Right lobe of liver (tissue), 6 donors: Measurements from ENCODE around the gene ZNF532. TPM values are rescaled to one million over a fixed set of nuclear protein-coding genes. Genes with fewer than 3 reads are reported as not detected.

ENCODE experiments used
- ATAC-seq, 4 donors: fragments of 200-7000 bp; cut with Tn5 transposase; one replicate each; pipeline ENCODE4 v1.9.1; 2020; ENCODE audit warnings: mild to moderate bottlenecking in 4 of 4, moderate library complexity in 4 of 4
- DNase-seq, 3 donors: peaks; one replicate each; pipeline ENCODE4 v3.0.0-alpha.2; 2020
- H3K27ac ChIP-seq, 3 donors: fragments of 200-600 bp; one replicate each; pipeline ENCODE4 v1.8.0; 2022
- H3K27me3 ChIP-seq, 2 donors: fragments of 200-600 bp; one replicate each; pipeline ENCODE4 v1.8.0; 2022
- H3K36me3 ChIP-seq, 4 donors: fragments of 200-600 bp; sonication (generic) in 1 of 4; one replicate each; pipeline versions ENCODE4 v1.5.1 to v1.8.0; 2017 to 2022; ENCODE audit warnings: control low read depth in 1 of 4
- H3K4me1 ChIP-seq, 4 donors: fragments of 200-600 bp; sonication (generic) in 1 of 4; one replicate each; pipeline versions ENCODE4 v1.5.1 to v1.8.0; 2017 to 2022; ENCODE audit warnings: control low read depth in 1 of 4
- H3K4me3 ChIP-seq, 3 donors: fragments of 200-600 bp; one replicate each; pipeline ENCODE4 v1.8.0; 2022
- H3K9me3 ChIP-seq, 4 donors: fragments of 200-600 bp; sonication (generic) in 1 of 4; one replicate each; pipeline versions ENCODE4 v1.5.1 to v1.8.0; 2017 to 2022; ENCODE audit warnings: control low read depth in 1 of 4
- CTCF ChIP-seq, 4 donors: fragments of 200-600 bp in 3 of 4; fragments of 450-650 bp in 1 of 4; IDR thresholded peaks; one replicate each; pipeline versions ENCODE4 v1.5.1 to v1.8.0; 2016 to 2022; ENCODE audit warnings: antibody characterized with exemption in 4 of 4, mild to moderate bottlenecking in 2 of 4
- POLR2A ChIP-seq: fragments of 450-650 bp; IDR thresholded peaks from one replicate; pipeline ENCODE4 v1.6.1; 2017; ENCODE audit warnings: antibody characterized with exemption, mild to moderate bottlenecking
- WGBS: methylation state at CpG from one replicate; pipeline ENCODE4 v1.1.6; 2018; ENCODE audit warnings: low coverage, low lambda C conversion rate; ENCODE audit not compliant: insufficient coverage; ENCODE audit errors: missing lambda C conversion rate; 5-methylcytosine and 5-hydroxymethylcytosine counted together
- intact Hi-C, 2 donors: fragments of 100-400 bp; cut with DNase I; formaldehyde crosslinking; loops; one replicate each; pipeline versions ENCODE4 v1.11.2 to v1.14.1; 2022
- total RNA-seq, 6 experiments: library from RNA; depleted of rRNA in 2 of 6; stranded (reverse); fragments of >200 nt in 2 of 6; fragmentation: NEBNext Ultra II Directional in 3 of 6; extraction: Animal tissue kit (Norgen Biotek cat#: 25700) in 3 of 6; gene quantifications; one replicate each; pipeline versions ENCODE4 v1.1.0 to v1.2.4, GENCODE V29; 2016 to 2023
- donor health status: DM: no; HTN: yes; CAD: no.
- donor health status: DM: no; HTN: no; CAD: no.
- donor health status: DM: no; HTN: no; CAD: no.
- donor health status: DM: no; HTN: yes; CAD: no.
- donor health status: DM: no; HTN: yes; CAD: no.

The ZNF532 gene
- total RNA-seq, 6 experiments from 2014 or later, result 2.0 to 6.4 (median 3.2) TPM

- ATAC-seq (peak; percentile 72 to 79 (median 74)), DNase-seq (peak in 2 of 3 donors; percentile 46 to 49)
- no peaks in the 10 kb centered on the region for H3K36me3 ChIP-seq
- TF ChIP-seq POLR2A (no peak), CTCF (IDR thresholded peaks at IDR 0.05) (no peak)
- no peaks in the 10 kb centered on the region for H3K4me1 ChIP-seq
- intact Hi-C loops, result no loop called here
- peak overlapping the region in 2 of 3 donors; percentile 40 to 48 for H3K4me3 ChIP-seq
- 17% methylated on average over 11 of the region's 29 CpGs for WGBS
- no peaks in the 10 kb centered on the region for H3K9me3 ChIP-seq
- H3K27ac ChIP-seq, result no peak overlapping the region
- H3K27me3 ChIP-seq, result no peaks in the 10 kb centered on the region
Measured at GRCh38 chr18:58847383-58848071, 17.1 kb upstream of the ZNF532 start.

DNA sequence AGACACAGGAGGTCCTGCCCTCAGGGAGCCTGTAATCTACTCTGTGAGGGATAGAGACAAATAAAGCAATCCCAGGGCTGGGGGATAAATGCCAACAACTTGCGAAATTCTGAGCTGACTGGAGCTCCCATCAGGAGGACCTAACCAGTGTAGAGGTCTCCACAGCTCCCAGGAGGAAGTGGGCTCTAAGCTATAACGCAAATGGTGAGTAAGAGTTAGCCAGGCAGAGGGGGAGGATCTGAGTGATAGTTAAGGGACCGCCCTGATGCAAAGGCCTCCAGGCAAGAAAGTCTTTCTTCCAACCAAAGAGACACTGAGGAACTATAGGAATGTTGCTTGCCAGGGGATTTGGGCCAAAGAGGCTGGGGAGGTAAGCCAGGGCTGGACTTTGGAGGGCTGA lies 16.0 kb upstream of the ZNF532 start:
- 86% methylated on average over 2 of the region's 3 CpGs for WGBS
- no peak for DNase-seq
- intact Hi-C loops, result no loop called here
- no peaks in the 10 kb centered on the region for H3K27me3 ChIP-seq
- no peak overlapping the region for H3K4me3 ChIP-seq
- H3K36me3 ChIP-seq, result no peaks in the 10 kb centered on the region
- ATAC-seq, result no peak
- H3K9me3 ChIP-seq, result no peaks in the 10 kb centered on the region
- TF ChIP-seq POLR2A (no peak), CTCF (IDR thresholded peaks at IDR 0.05) (no peak)
- H3K4me1 ChIP-seq, result no peaks in the 10 kb centered on the region
- H3K27ac ChIP-seq, result no peak overlapping the region

DNA sequence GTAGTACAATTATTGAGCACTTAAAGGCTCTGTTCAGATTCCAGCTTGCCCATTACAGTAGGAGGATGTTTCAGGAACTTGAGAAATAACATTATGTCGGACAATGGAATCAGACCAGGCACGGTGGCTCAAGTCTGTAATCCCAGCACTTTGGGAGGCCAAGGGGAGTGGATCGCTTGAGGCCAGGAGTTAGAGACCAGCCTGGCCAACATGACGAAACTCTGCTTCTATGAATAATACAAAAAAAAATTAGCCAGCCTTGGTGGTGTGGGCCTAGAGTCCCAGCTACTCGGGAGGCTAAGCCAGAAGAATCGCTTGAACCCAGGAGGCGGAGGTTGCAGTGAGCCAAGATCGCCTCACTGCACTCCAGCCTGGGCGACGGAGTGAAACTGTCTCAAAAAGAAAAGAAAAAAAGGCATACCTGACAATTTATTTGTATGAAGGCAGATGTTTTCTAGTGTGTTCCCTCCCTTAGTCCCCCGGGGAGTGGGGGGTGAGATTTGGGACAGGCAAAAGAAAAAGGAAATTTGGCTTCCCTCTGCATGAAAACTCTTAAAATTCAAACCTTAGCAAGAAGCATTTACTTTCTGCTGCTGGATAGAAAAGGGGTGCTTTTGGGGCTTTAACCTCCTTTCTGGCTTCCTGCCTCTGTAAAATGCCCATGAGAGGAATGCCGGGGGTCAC lies 13.7 kb upstream of the ZNF532 start:
- Histone ChIP-seq H3K4me1 (no peaks in the 10 kb centered on the region), H3K4me3 (no peak overlapping the region), H3K36me3 (no peaks in the 10 kb centered on the region), H3K27me3 (no peaks in the 10 kb centered on the region), H3K9me3 (no peaks in the 10 kb centered on the region), H3K27ac (no peak overlapping the region)
- intact Hi-C loops, result no loop called here
- no peak for TF ChIP-seq POLR2A
- TF ChIP-seq CTCF (IDR thresholded peaks at IDR 0.05), result no peak
- 82% methylated on average over 11 of the region's 12 CpGs for WGBS
- DNase-seq (no peak), ATAC-seq (no peak)

- 79% methylated on average over 5 of the region's 5 CpGs for WGBS
- Histone ChIP-seq H3K4me1 (no peaks in the 10 kb centered on the region), H3K27ac (no peak overlapping the region), H3K36me3 (no peaks in the 10 kb centered on the region), H3K27me3 (no peaks in the 10 kb centered on the region), H3K9me3 (no peaks in the 10 kb centered on the region), H3K4me3 (no peak overlapping the region)
- no peak for TF ChIP-seq POLR2A
- TF ChIP-seq CTCF (IDR thresholded peaks at IDR 0.05), result no peak
- intact Hi-C loops, result no loop called here
- no peak for ATAC-seq
- no peak for DNase-seq
Measured at GRCh38 chr18:58851856-58852255, 12.8 kb upstream of the ZNF532 start.
